GM19240 (cell line): ENCODE measurements around the gene CEP89.
"Not testable (repeated sequence)": the region's sequence is repeated elsewhere in the genome, so short reads cannot be mapped to it uniquely, and the experiment has no call there.

Experiments
- DNase-seq: peaks from one replicate; pipeline ENCODE4 v3.0.0; 2011; ENCODE audit warnings: low spot score; ENCODE audit not compliant: insufficient read length

CEP89 gene

DNA sequence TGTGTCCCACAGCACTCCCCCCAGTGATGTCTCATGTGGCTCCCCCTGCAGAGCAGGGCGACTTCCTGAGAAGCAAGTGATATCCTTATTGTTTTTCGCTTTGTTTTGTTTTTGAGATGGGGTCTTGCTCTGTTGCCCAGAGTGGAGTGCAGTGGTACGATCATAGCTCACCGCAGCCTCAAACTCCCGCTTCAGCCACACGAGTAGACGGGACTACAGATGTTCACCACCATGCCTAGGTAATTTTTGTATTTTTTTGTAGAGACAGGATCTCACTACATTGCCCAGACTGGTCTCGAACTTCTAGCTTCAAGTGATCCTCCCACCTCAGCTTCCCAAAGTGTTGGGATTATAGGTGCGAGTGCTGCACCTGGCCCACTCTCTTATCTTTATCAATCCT is 5.0 kb downstream of the CEP89 start:
- no peak for DNase-seq

DNA sequence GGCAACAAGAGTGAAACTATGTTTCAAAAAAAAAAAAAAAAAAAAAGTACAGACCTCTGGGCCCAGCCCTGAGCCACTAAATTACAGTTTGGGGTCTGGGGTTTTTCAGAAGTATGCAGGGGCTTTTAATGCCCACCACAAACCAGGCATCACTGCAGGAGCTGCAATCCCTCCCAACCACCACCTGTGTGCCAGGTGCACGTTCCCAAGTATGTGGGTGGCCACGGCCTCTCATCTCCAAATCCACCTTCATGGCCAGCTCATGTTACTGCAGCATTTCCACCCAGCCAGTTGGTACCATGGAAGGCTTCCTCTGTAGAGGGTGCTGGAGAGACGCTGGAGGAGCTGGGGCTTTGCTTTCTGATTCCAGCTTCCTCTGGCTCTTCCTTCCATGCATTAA is 26.5 kb downstream of the CEP89 start:
- no peak for DNase-seq

DNA sequence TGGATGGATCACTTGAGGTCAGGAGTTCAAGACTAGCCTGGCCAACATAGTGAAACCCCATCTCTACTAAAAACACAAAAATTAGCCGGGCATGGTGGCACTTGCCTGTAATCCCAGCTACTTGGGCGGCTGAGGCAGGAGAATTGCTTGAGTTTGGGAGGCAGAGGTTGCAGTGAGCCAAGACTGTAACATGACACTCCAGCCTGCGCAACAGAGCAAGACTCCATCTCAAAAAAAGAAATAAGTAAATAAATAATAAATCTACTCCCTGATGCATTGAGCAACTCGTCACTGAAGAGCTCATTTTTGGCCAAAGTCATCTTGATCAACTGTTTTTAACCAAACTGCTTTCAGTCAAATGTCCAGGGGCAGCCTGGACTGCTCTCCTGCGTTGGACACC is 30.5 kb downstream of the CEP89 start:
- DNase-seq: not testable (repeated sequence)

DNA sequence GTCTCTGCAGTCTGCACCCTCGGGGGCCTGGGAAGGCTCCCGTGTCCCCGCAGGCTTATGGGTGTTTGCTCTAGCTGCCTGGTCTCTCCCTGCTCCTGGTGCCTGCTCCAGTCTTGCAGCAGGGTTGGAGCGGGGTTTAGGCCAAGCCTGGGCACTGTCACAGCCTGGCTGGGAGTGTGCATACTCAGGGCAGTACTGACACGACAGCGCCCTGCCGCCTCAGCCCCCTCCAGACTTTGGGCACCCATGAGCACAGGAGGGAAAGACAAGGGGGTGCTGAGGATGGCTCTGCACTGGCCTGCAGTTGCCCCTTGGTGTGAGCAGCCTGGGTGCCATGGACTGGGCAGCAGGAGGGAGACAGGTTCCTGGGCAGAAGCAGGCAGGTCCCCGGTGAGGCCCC is 35.7 kb downstream of the CEP89 start:
- no peak for DNase-seq

DNA sequence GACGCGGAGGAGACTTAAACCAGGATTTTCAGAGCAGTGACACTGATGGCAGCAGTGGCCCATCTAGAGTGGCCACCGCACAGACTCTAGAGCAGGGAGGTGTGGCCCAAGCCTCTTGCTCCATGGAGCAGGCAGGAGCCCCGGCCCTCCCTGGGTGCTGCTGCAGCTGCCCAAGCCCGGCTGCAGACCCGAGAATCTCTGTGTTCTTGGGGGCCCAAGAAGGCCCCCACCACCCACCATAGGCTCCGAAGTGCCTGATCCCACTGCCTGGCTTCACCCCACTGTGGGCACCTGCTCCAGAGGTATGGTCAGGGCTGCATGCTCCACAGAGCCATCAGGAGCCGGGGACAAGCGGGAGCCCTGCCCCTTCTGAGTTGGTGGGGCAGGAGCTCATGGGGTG is 36.1 kb downstream of the CEP89 start:
- DNase-seq: no peak

DNA sequence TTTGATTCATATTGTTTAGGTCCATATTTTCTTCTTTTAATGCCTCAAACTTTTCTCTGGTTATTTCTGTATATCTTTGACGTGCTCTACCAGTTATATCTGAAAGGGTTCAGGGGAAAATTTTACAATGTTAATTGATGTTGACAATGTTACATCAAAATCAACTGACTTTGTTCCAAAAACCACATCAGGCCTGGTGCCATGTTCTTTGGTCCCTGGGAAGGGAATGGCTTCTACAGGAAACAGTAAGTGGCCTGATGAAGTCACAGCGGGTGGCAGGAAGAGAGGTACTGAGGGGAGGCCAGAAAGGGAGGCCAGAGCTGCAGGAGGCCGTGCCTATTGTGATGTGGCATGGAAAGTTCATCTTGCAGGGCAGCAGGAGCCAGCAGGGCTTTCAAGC is 38.2 kb downstream of the CEP89 start:
- no peak for DNase-seq

DNA sequence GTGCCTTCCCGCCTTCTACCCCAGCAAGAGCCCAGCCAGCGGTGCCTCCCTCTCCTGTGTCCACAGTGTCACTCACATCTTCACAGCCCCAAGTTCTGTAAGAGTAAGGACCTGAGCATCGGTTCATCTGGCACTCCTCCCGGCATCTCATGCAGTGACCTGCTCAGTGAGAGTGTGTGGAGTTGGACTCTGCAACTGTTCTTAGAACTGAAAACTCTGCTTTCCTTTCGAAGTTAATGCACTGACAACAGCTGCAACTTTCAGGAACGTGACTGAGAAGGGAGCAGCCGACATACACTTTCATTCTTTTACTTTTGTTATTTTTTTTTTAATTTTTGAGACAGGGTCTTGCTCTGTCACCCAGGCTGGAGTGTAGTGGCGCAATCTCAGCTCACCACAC is 41.2 kb downstream of the CEP89 start:
- no peak for DNase-seq

DNA sequence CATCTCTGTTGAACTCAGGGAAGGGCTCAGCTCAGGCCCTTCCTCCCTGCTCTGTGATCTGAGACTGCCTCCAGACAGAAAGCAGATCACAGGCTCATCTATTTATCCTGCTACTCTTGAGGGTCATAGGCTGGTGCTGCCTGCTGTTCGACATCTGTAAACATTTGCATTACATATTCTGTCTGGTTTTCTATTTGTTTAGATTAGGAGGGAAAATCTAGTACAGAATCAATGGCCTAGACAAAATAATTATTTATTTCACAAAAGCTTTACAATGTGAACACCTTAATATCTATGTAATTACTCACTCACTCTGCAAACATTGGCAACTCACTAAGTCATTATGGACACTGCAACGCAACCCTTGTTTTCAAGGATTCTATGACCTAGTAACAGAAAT is 43.0 kb downstream of the CEP89 start:
- DNase-seq: no peak

DNA sequence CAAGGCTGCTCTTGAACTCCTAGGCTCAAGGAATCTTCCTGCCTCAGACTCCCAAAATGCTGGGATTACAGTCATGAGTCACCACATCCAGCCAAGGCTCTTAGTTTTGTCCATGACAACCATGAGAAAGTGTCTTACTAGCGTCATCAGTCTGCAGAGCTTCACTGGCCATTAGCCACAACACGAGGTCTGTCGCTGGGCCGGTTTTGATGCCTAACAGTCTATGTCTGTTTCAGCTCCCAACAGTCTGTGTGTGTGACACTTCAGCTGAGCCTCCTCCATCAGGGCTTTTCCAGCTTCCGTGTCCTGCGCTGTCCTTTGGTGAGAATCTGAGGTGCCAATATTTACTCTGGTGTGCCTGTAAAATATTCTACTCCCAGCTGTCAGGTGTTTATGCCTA is 47.6 kb downstream of the CEP89 start:
- DNase-seq: no peak

DNA sequence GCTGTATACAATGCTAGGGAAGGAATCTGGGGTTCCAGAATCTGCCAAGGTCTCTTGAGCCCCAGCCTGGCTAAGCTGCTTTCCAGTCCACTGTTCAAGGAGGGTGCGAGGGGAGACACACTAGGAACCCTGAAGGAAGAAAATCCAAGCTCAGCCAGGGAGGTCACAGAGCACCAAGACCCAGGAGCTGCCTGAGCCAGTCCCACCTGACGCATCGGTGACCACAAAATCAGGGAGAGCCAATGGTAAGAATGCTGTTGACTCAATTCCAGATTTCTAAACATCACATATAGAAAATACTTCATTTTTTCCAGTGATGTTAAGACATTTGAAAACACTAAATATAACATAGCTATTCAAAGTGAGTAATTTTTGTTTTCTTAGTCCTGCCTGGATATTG is 50.1 kb downstream of the CEP89 start:
- DNase-seq: no peak

DNA sequence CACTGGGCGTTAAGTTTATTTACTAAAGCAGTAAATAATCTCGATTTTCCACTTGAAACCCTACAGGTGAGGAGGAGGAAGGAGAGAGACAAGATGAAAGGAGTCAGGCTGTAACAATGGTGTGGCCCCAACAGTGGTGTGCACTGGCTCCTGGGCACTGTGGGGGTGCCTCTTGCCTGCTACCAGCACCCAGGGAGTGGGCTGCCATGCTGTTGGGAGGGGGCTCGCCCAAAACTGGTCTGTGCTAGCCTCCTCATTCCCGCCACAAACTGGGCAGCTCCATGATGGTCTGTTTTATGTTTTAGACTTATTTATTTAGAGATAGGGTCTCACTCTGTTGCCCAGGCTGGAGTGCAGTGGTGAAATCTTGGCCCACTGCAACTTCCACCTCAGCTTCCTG is 52.4 kb downstream of the CEP89 start:
- DNase-seq: no peak

DNA sequence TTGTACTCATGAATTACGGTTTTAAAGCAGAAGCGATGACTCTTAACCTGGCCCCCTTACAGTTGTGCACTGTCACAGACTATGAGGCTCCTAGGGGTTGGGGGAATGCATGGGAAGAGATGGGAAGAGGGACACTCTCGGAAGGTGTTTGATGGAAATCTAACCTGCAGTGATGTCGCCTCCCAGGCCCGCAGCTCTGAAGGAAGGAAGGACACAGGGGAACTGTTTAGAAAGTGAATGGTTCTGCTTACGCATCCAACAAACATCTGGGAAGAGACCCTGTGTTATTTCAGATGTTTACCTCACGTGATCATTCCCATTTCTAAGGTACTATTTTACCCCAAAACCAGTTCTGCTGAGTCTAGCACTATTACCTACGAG is 54.2 kb downstream of the CEP89 start:
- DNase-seq: no peak

DNA sequence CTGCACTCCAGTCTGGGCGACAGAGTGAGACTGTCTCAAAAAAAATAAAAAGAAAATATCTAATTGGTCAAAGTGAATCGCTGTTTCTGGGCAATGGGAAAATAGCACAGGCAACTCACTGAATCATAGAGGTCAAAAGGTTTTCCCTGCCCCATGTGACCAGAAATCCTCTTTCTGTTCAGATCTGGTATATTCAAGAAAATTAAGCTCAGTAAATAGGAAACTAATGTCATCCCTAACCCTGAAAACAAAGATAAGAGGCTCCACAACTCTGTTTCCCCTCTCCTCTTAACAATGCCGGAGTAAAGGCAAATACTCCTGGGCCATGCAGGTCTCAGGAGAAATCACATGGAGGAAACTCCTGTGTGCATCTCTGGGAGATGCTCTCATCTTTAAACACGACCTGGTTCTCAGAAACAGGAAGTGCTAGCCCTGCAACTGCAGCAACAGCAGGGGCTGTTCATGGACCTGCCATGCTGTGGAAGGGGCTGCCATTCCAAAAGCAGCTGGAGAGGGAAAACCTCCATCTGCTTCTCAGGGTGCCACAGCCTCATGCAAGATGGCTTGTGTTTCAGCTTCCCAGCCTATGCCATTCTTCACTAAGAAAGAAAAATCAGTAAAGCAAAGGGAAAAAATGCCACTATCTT is 54.7 kb downstream of the CEP89 start:
- DNase-seq: no peak

DNA sequence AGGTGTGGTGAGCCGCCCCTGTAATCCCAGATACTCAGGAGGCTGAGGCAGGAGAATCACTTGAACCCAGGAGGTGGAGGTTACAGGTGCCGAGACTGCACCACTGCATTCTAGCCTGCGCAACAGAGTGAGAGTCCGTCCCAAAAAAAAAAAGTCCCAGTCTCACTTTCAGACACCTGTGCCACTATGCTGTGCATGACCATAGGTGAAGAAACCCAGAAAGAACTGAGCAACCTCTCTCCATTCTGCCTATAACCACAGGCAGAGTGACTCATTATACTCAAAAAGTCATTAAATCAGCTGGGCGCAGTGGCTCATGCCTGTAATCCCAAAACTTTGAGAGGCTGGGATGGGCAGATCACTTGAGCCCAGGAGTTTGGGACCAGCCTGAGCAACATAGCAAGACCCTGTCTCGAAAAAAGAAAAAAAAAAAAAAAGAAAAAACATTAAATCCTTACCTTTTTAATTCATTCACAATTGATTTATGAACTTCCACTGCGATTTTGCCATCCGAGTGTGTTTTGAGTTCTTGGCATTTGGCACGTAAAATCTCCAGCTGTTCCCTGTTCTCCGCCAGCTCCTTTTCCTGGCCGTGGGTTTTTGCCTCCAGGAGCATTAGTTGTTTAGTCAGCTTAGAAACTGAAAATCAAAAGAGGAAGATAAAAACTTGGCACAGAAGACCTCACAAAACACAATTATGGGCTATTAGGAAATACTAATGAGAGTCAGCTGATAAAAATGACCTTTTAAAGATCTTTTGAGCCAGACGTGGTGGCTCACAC is 56.7 kb downstream of the CEP89 start:
- no peak for DNase-seq

DNA sequence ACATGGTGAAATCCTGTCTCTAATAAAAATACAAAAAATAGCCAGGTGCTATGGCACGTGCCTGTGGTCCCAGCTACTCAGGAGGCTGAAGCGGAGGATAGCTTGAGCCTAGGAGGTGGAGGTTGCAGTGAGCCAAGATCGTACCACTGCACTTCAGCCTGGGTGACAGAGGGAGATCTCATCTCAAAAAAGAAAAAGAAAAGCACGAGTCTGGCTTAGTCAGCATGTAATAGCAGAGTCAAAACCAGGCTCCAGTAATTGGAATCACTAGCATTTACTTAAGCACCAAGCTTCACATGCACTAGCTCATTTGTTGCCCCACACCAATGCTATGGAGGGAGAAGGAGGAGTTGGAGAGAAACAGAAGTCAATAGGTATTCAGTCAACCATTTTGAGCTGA is 60.3 kb downstream of the CEP89 start:
- no peak for DNase-seq

DNA sequence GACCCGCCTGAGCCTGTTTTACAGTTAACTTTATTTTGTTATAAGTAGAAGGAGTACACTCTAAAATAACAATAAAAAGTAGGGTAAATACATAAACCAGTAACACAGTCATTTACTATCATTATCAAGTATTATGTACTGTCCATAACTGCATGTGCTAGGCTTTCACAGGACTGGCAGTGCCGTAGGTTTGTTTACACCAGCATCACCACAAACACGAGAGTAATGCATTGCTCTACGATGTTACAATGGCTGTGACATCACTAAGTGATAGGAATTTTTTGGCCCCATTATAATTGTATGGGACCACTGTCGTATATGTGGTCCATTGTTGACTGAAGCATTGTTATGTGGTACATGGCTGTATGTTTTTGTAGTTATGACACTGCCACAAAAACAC is 60.9 kb downstream of the CEP89 start:
- no peak for DNase-seq

DNA sequence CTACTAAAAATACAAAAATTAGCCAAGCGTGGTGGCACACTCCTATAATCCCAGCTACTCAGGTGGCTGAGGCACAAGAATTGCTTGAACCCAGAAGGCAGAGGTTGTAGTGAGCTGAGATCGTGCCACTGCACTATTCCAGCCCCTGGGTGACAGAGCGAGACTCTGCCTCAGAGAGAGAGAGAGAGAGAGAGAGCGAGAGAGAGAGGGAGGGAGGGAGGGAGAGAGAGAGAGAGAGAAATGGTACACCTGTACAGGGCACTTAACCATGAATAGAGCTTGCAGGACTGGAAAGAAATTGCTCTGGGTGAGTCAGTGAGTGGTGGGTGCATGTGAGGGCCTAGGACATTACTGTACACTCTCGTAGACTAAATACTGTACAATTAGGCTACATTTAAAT is 61.7 kb downstream of the CEP89 start:
- no peak for DNase-seq

DNA sequence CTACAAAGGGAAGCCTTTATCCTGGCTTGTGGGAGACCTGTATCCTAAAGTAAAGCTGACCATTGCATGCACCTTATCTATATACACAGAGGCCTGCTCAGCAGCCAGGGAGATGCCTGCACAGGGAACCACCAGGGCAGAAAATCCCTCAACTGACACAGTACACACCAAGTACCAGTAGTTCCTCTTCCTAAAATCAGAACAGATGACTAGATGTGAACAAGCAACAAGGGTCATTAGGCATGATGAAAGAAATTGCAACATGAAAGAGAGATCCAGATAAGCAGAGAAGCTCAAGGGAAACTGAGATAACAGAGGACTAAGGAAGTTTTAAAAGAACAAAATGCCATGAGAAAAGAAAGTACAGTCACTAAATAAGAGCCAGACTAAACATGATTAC is 62.5 kb downstream of the CEP89 start:
- DNase-seq: no peak

DNA sequence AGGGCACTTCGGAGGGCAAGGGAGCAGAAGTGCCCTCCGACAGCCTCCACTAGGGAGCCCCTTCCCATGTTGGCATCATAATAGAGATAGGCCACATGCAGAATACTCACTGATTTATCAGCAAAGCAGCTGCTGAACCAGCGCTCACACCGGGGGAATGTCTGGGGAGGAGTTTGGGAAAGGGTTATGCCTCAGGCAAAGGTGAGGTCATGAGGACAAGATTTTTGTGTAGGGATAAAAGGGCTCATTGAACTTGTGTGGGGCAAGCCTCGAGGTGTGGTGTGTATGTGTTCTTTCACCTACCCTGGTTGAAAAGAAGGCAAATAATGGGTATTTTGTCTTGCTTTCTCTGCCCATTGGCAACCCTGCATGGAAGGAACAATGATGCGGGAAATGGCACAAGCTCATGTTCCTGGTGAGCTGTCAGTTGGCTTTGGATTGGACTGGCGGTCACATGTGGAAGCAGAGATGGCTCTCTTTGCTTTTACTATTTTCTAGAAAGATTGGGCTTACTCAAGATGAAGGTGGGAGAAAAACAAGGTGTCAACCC is 63.0 kb downstream of the CEP89 start:
- no peak for DNase-seq

DNA sequence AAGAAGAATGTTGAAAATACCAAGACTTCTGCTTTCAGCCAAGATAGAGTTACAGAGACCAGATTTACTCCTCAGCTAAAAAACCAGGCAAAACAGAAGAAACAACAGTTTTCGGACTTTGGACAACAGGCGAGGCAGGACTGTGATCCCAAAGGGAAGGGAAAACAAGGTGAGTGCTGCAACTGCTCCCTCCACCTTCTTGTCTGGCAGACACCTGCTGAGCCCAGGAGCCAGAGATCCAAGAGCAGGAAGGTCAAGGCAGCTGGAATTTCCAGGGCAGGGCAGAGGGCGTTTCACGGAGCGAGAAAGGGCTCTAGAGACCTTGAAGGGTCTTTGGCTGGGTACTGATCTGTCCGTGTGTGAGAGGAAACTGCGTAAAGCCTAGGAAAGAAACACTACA is 69.3 kb downstream of the CEP89 start:
- DNase-seq: no peak

DNA sequence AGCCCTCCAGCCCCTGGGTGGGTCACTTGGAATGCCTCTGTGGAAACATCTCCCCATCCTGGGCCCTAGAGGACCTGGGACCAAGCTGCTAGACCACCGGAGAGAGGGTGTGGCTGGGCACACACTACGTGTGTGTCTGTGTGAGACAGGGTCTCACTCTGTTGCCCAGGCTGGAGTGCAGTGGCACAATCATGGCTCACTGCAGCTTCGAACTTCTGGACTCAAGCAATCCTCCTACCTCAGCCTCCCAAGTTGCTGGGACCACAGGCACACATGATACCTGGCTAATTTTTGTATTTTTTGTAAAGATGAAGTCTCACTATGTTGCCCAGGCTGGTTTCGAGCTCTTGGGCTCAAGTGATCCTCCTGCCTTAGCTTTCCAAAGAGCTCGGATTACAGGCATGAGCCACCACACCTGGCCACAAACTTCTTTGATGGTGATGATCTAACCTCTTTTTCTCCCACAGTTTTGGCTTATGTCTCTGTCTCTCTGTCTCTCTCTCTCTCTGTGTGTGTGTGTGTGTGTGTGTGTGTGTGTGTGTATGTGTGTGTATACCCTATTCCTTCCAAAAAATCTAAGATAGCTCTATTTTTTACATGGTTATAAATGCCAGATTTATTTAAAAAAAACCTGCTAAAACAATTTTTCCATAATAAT is 70.1 kb downstream of the CEP89 start:
- DNase-seq: no peak

DNA sequence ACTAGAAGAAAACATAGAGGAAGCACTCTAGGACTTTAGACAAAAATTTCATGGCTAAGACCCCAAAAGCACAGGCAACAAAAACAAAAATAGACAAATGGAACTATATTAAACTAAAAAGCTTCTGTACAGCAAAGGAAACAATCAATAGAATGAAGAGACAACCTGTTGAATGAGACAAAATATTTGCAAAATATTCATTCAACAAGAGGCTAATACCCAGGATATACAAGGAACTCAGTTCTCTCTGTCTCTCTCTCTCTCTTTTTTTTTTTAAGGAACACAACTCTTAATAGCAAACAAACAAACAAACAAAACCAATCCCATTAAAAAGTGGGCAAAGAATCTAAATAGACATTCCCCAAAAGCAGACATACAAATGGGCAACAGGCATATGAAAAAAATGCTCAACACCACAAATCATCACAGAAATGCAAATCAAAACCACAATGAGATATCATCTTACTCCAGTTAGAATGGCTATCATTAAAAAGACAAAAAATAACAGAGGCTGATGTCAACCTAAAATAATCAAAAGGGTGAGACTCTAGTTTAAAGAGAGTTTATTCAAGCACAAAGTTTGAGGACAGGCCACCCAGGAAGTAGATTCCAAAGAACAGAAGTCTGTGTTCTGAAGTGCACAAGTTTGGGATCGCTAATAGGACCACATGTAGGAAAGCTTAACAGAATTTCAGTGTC is 75.1 kb downstream of the CEP89 start:
- DNase-seq: no peak
